CD4-positive, CD25-positive, alpha-beta regulatory T cell (primary cell): ENCODE results near the gene TTC7B. TPM values are rescaled to one million over a fixed set of nuclear protein-coding genes. Genes with fewer than 3 reads are reported as not detected.
A peak's percentile ranks its signal among the peaks of the same experiment; 100 is the strongest.

ENCODE experiments used
- ATAC-seq, 2 donors: fragments of 150-1000 bp; cut with Tn5 transposase; one replicate each; pipeline ENCODE4 v1.10.0; 2021; ENCODE audit warnings: low read depth in 2 of 2, moderate number of reproducible peaks in 2 of 2, moderate library complexity in 1 of 2
- DNase-seq, 3 donors: peaks; one replicate each; pipeline versions ENCODE4 v3.0.0 to v3.0.0-alpha.2; 2012 to 2022; ENCODE audit warnings: mixed read lengths in 1 of 3
- H3K27ac ChIP-seq: one replicate; pipeline ENCODE4 v1.7.0; 2013; ENCODE audit warnings: mild to moderate bottlenecking, low read length; ENCODE audit not compliant: insufficient read depth, poor library complexity, severe bottlenecking
- H3K27me3 ChIP-seq: one replicate; pipeline ENCODE4 v1.7.0; 2013; ENCODE audit warnings: low read length; ENCODE audit not compliant: control insufficient read depth, insufficient read depth
- H3K36me3 ChIP-seq: one replicate; pipeline ENCODE4 v1.7.0; 2013; ENCODE audit warnings: mild to moderate bottlenecking, low read length, moderate library complexity; ENCODE audit not compliant: control insufficient read depth, insufficient read depth
- H3K4me1 ChIP-seq: 2 replicates; pipeline ENCODE4 v1.7.0; 2013; ENCODE audit warnings: mild to moderate bottlenecking, low read length; ENCODE audit not compliant: insufficient read depth, control insufficient read depth, poor library complexity, severe bottlenecking
- H3K4me3 ChIP-seq: one replicate; pipeline ENCODE4 v1.7.0; 2013; ENCODE audit warnings: low read depth, mild to moderate bottlenecking, low read length, moderate library complexity
- H3K9me3 ChIP-seq, 2 experiments: 1 replicate in 1 of 2; 2 replicates in 1 of 2; pipeline ENCODE4 v1.7.0; 2013; ENCODE audit warnings: low read length in 2 of 2, mild to moderate bottlenecking in 1 of 2, moderate library complexity in 1 of 2; ENCODE audit not compliant: control insufficient read depth in 2 of 2
- H3K27ac Mint-ChIP-seq, 3 donors: one replicate each; pipeline ENCODE4 v1.8.0; 2020 to 2022; ENCODE audit warnings: mild to moderate bottlenecking in 3 of 3, mixed read lengths in 3 of 3, moderate library complexity in 2 of 3
- H3K27me3 Mint-ChIP-seq: one replicate; pipeline ENCODE4 v1.8.0; 2022; ENCODE audit warnings: mild to moderate bottlenecking, mixed read lengths
- H3K36me3 Mint-ChIP-seq: one replicate; pipeline ENCODE4 v1.8.0; 2020; ENCODE audit warnings: mixed read lengths
- H3K4me1 Mint-ChIP-seq, 4 donors: one replicate each; pipeline ENCODE4 v1.8.0; 2020 to 2022; ENCODE audit warnings: mixed read lengths in 4 of 4, mild to moderate bottlenecking in 1 of 4
- H3K4me3 Mint-ChIP-seq, 4 donors: one replicate each; pipeline ENCODE4 v1.8.0; 2020 to 2022; ENCODE audit warnings: mild to moderate bottlenecking in 4 of 4, mixed read lengths in 4 of 4, moderate library complexity in 3 of 4
- H3K9me3 Mint-ChIP-seq, 7 donors: one replicate each; pipeline ENCODE4 v1.8.0; 2020 to 2022; ENCODE audit warnings: mixed read lengths in 7 of 7, mild to moderate bottlenecking in 3 of 7, moderate library complexity in 2 of 7
- polyA plus RNA-seq, 4 donors: library from polyadenylated mRNA; unstranded; fragments of 300-500 nt; fragmentation: Illumina TruSeq; gene quantifications; one replicate each; pipeline ENCODE4 v1.2.3, GENCODE V29; 2021
- total RNA-seq: library from RNA; stranded (reverse); gene quantifications from one replicate; pipeline ENCODE4 v1.2.3, GENCODE V29; 2022

Gene TTC7B
- total and polyA plus RNA-seq, 5 donors from 2014 or later: 0.88 to 7.8 (median 1.0) TPM

DNA sequence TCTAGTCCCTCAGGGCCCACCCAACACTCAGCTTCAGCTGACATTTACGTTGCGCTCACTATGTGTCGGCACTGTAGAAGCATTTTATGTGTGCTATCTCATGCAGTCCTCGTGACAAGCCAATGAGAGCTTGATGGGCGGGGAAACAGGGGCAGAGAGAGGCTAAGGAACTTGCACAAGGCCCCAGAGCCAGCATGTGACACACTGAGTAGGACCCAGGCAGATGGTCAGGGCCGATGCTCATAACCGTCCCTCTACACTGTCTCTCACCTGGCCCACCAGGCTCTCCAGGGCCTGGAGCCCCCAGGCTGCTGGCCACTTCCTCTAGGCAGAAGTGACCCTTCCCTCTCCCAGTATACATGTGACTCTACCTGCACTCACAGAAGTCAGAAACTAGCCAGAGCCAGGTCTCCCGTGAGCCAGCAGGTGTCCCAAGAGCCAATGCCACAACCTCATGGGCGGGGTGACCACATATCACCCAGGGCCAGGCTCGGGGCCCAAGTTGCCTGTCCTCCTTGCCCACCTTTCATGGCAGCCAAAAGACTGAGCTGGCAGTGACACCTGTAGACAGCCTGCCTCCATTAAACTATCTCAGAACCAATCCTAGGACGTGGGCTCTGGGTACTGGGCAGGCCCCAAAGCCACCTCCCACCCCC is 38.3 kb downstream of the TTC7B start:
- no peaks in the 10 kb centered on the region for H3K4me1 ChIP-seq
- H3K4me1 Mint-ChIP-seq: no peaks in the 10 kb centered on the region
- H3K27ac Mint-ChIP-seq: peak overlapping the region in 1 of 3 donors; percentile 20
- H3K9me3 Mint-ChIP-seq: no peaks in the 10 kb centered on the region
- H3K4me3 Mint-ChIP-seq: no peak overlapping the region
- DNase-seq: no peak
- ATAC-seq: no peak
- H3K27ac ChIP-seq: no peak overlapping the region
- H3K36me3 ChIP-seq: no peaks in the 10 kb centered on the region
- no peaks in the 10 kb centered on the region for H3K27me3 ChIP-seq
- no peak overlapping the region for H3K4me3 ChIP-seq
- no peaks in the 10 kb centered on the region for H3K27me3 Mint-ChIP-seq
- H3K9me3 ChIP-seq: no peaks in the 10 kb centered on the region
- no peaks in the 10 kb centered on the region for H3K36me3 Mint-ChIP-seq

DNA sequence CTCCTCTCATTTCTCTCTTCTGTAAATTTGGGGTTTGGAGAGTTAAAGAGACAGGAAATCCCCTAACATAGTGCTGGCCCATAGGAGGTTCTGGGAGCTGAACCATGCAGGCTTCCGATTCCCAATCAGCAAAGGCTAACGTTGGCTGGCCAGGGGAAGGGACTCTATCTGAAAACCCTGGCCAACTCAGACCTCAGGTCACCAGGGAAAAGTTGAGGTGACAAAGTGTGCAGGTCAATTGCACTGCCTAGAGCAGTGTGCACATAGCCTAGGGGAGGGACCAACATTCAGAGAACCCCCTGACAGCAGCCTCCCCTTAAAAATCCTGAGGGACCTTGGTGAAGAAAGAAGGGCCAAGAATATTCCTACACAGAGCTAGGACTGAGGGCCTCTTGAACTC is 38.9 kb downstream of the TTC7B start:
- Mint-ChIP-seq H3K4me3 (no peak overlapping the region), H3K36me3 (no peaks in the 10 kb centered on the region), H3K27me3 (no peaks in the 10 kb centered on the region), H3K9me3 (no peaks in the 10 kb centered on the region), H3K4me1 (no peaks in the 10 kb centered on the region), H3K27ac (no peak overlapping the region)
- Histone ChIP-seq H3K9me3 (no peaks in the 10 kb centered on the region), H3K36me3 (no peaks in the 10 kb centered on the region), H3K4me3 (no peak overlapping the region), H3K27ac (no peak overlapping the region), H3K4me1 (no peaks in the 10 kb centered on the region), H3K27me3 (no peaks in the 10 kb centered on the region)
- ATAC-seq: no peak
- DNase-seq: no peak

DNA sequence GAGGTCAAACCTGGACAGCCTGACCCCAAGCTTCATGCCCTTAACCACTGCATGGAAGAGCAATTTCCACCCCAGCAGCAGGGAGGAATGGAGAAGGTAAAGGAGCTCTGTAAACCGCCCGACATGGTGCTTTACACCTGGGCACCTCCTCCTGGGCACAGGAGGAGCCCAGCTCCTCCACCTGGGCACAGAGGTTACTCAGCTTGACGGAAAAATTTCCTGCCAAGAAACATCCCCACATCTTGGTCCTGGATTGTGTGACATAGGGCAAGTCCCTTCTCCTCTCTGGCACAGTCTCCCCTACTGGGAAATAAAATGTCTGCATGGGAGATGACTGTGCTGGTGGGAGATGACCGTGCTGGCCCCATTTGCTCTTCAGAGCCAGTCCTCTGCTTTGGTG is 40.8 kb downstream of the TTC7B start:
- H3K27ac ChIP-seq: no peak overlapping the region
- no peak overlapping the region for H3K27ac Mint-ChIP-seq
- H3K4me1 ChIP-seq: no peaks in the 10 kb centered on the region
- H3K27me3 Mint-ChIP-seq: no peaks in the 10 kb centered on the region
- ATAC-seq: no peak
- no peaks in the 10 kb centered on the region for H3K9me3 Mint-ChIP-seq
- H3K4me1 Mint-ChIP-seq: no peaks in the 10 kb centered on the region
- no peaks in the 10 kb centered on the region for H3K36me3 ChIP-seq
- H3K9me3 ChIP-seq: no peaks in the 10 kb centered on the region
- H3K36me3 Mint-ChIP-seq: no peaks in the 10 kb centered on the region
- no peaks in the 10 kb centered on the region for H3K27me3 ChIP-seq
- H3K4me3 Mint-ChIP-seq: no peak overlapping the region
- no peak for DNase-seq
- H3K4me3 ChIP-seq: no peak overlapping the region

DNA sequence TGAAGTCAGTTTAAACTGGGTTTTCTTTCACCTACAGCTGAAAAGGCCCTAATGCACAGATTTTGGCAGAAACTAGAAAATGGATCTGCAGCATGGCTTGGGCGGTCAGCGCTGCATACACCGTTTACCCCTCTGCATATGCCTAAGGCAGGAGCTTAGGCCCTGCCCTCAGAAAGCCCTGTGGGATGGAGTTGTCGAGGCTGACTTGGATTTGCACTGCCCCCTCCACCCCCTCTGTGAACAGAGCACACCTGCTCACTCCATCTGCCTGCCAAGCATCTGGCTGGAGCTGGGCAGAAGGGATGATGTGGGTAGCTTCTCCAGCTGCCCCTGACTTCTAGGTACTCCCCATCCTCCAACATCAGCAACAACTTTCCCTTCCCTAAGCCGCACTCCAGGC is 41.9 kb downstream of the TTC7B start:
- ATAC-seq (no peak), DNase-seq (no peak)
- Mint-ChIP-seq H3K9me3 (no peaks in the 10 kb centered on the region), H3K4me1 (no peaks in the 10 kb centered on the region), H3K27ac (no peak overlapping the region), H3K4me3 (no peak overlapping the region), H3K27me3 (peaks cover 7% of the 10 kb centered on the region), H3K36me3 (no peaks in the 10 kb centered on the region)
- H3K27ac ChIP-seq: no peak overlapping the region
- H3K4me1 ChIP-seq: no peaks in the 10 kb centered on the region
- no peaks in the 10 kb centered on the region for H3K27me3 ChIP-seq
- H3K9me3 ChIP-seq: peaks cover 0 to under 1% of the 10 kb centered on the region in 2 experiments
- no peaks in the 10 kb centered on the region for H3K36me3 ChIP-seq
- no peak overlapping the region for H3K4me3 ChIP-seq

DNA sequence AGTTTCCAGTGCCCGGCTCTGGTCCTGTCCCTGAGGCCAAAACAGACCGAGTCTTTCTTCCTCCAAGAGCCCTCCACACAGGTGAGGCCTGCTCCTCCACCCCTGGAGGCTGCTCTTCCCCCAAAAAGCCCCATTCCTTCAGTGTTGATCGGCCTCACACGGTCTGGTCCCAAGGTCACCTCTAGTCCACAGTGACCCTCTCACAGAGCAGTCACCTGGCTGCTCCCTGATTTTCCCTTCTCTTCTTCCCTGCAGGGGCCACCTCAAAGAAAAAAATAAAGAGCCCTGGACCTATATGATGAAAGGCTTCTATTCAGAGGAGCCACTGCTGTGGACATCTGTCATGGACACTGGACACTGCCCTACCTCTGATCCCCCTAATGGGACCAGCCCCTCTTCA is 42.5 kb downstream of the TTC7B start:
- H3K27ac ChIP-seq: no peak overlapping the region
- peaks cover 0 to 6% (median 0%) of the 10 kb centered on the region in 7 donors for H3K9me3 Mint-ChIP-seq
- no peak overlapping the region for H3K27ac Mint-ChIP-seq
- peaks cover 4% of the 10 kb centered on the region in 2 experiments for H3K9me3 ChIP-seq
- H3K27me3 ChIP-seq: no peaks in the 10 kb centered on the region
- peaks cover 12% of the 10 kb centered on the region for H3K27me3 Mint-ChIP-seq
- H3K4me3 ChIP-seq: no peak overlapping the region
- no peak for DNase-seq
- H3K4me1 Mint-ChIP-seq: no peaks in the 10 kb centered on the region
- H3K36me3 ChIP-seq: no peaks in the 10 kb centered on the region
- no peak for ATAC-seq
- no peaks in the 10 kb centered on the region for H3K4me1 ChIP-seq
- no peak overlapping the region for H3K4me3 Mint-ChIP-seq
- no peaks in the 10 kb centered on the region for H3K36me3 Mint-ChIP-seq

DNA sequence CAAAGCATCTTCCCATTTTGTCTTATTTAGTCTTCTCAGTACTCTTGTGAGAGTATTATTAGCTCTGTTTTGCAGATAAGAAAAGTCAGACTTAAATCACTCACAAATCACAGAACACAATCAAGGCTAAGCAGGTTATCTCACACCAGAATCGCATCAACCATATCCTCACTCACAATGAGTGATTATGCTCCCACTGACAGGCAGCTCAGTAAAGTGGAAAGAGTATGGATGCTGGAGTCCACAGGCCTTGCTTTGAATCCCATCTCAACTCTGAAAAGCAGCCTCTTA is 43.1 kb downstream of the TTC7B start:
- DNase-seq (no peak), ATAC-seq (no peak)
- H3K4me1 Mint-ChIP-seq: no peaks in the 10 kb centered on the region
- H3K27ac Mint-ChIP-seq: no peak overlapping the region
- peaks cover 0 to 11% (median under 1%) of the 10 kb centered on the region in 7 donors for H3K9me3 Mint-ChIP-seq
- H3K36me3 Mint-ChIP-seq: no peaks in the 10 kb centered on the region
- Histone ChIP-seq H3K9me3 (peaks cover 7 to 8% of the 10 kb centered on the region in 2 experiments), H3K4me3 (no peak overlapping the region), H3K27ac (no peak overlapping the region), H3K36me3 (no peaks in the 10 kb centered on the region), H3K27me3 (no peaks in the 10 kb centered on the region), H3K4me1 (no peaks in the 10 kb centered on the region)
- no peak overlapping the region for H3K4me3 Mint-ChIP-seq
- H3K27me3 Mint-ChIP-seq: peaks cover 12% of the 10 kb centered on the region

DNA sequence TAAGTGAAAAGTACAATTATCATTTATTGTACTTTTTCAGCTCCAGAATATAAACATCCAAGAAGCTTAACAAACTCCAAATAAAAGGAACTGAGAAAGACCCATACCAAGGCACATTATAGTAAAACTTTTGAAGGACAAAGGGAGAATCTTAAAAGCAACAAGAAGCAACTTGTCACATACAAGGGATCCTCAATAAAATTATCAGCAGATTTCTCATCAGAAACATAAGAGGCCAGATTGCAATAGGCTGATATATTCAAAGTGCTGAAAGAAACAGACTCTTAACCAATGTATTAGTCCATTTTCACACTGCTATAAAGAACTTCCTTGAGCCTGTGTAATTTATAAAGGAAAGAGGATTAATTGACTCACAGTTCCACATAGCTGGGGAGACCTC is 48.3 kb downstream of the TTC7B start:
- peaks cover 27 to 32% of the 10 kb centered on the region in 2 experiments for H3K9me3 ChIP-seq
- H3K27me3 Mint-ChIP-seq: peaks cover 31% of the 10 kb centered on the region
- no peaks in the 10 kb centered on the region for H3K4me1 Mint-ChIP-seq
- H3K4me3 ChIP-seq: no peak overlapping the region
- H3K4me3 Mint-ChIP-seq: no peak overlapping the region
- no peak for ATAC-seq
- no peaks in the 10 kb centered on the region for H3K4me1 ChIP-seq
- DNase-seq: no peak
- H3K36me3 ChIP-seq: no peaks in the 10 kb centered on the region
- H3K36me3 Mint-ChIP-seq: peaks cover 3% of the 10 kb centered on the region
- no peak overlapping the region for H3K27ac Mint-ChIP-seq
- peaks cover 4 to 34% (median 19%) of the 10 kb centered on the region in 7 donors for H3K9me3 Mint-ChIP-seq
- H3K27ac ChIP-seq: no peak overlapping the region
- H3K27me3 ChIP-seq: peaks cover 8% of the 10 kb centered on the region

DNA sequence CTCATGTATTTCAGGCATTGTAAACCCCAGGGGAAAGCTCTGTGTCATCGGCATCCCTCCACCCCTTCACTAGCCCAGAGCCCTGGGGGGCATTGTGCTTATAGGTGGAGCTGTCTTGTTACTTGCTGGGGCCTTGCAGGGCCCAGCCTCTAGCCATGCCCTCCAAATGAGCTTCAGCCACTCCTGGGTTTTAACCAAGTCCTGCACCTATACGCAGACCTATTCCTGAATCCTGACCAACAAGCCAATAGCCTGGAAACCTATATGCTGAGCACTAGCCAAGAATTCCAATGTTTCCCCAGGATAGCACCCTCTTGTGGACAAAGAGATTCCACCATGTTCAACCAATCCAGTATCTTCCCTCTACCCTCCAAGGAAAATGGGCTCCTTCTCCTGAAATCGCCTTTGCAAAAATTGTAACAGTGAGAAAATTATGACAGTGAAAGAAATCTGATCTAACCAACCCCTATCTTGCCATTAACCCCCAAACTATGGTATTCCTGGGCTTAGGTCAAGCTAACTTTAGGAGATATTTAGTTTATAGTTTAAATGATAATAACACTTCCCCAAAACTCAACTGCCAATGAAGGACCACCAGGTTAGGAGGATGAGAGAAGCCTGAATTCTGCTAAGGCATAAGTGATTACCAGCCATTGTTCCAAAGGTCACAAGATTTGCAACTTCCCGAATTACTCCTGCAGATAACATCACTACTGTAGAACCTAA is 55.5 kb downstream of the TTC7B start:
- H3K4me1 Mint-ChIP-seq: peaks cover 7 to 25% (median 8%) of the 10 kb centered on the region in 4 donors
- peaks cover 3% of the 10 kb centered on the region for H3K36me3 Mint-ChIP-seq
- Histone ChIP-seq H3K4me1 (peaks cover 19% of the 10 kb centered on the region), H3K36me3 (no peaks in the 10 kb centered on the region), H3K9me3 (peaks cover 14 to 19% of the 10 kb centered on the region in 2 experiments), H3K27me3 (peaks cover 8% of the 10 kb centered on the region), H3K27ac (no peak overlapping the region), H3K4me3 (no peak overlapping the region)
- H3K27me3 Mint-ChIP-seq: peaks cover 29% of the 10 kb centered on the region
- peaks cover 0 to 20% (median 8%) of the 10 kb centered on the region in 7 donors for H3K9me3 Mint-ChIP-seq
- peak overlapping the region in 3 of 4 donors; percentile 29 to 58 (median 38) for H3K4me3 Mint-ChIP-seq
- DNase-seq: no peak
- H3K27ac Mint-ChIP-seq: no peak overlapping the region
- ATAC-seq: no peak
